Dendritic cell treated with granulocyte-macrophage colony-stimulating factor and Interleukin-4, amounts not matched to agents 40 ng/mL and 50 ng/mL, for 4 days (primary cell): Measurements from ENCODE around the gene SLC25A39.

Experiments
- H3K27ac Mint-ChIP-seq: one replicate; pipeline ENCODE4 v1.8.0; 2022; ENCODE audit warnings: mild to moderate bottlenecking, mixed read lengths
- H3K27me3 Mint-ChIP-seq: one replicate; pipeline ENCODE4 v1.8.0; 2022; ENCODE audit warnings: mild to moderate bottlenecking, mixed read lengths
- H3K36me3 Mint-ChIP-seq: one replicate; pipeline ENCODE4 v1.8.0; 2022; ENCODE audit warnings: low read depth, mixed read lengths
- H3K4me1 Mint-ChIP-seq: one replicate; pipeline ENCODE4 v1.8.0; 2022; ENCODE audit warnings: low read depth, mixed read lengths
- H3K4me3 Mint-ChIP-seq: one replicate; pipeline ENCODE4 v1.8.0; 2022; ENCODE audit warnings: mild to moderate bottlenecking, moderate library complexity, mixed read lengths
- H3K9me3 Mint-ChIP-seq: one replicate; pipeline ENCODE4 v1.8.0; 2022; ENCODE audit warnings: mixed read lengths
- intact Hi-C: fragments of 100-400 bp; cut with micrococcal nuclease; formaldehyde crosslinking; loops from one replicate; pipeline ENCODE4 v1.15.0; 2022

The SLC25A39 gene

GRCh38 chr17:44318077-44318892 lies 6.3 kb downstream of the SLC25A39 start:
- intact Hi-C loops: no loop called here
- peaks cover 11% of the 10 kb centered on the region for H3K4me1 Mint-ChIP-seq
- H3K27ac Mint-ChIP-seq: no peak overlapping the region
- H3K4me3 Mint-ChIP-seq: no peak overlapping the region
- no peaks in the 10 kb centered on the region for H3K9me3 Mint-ChIP-seq
- H3K36me3 Mint-ChIP-seq: peaks cover 43% of the 10 kb centered on the region
- peaks cover 57% of the 10 kb centered on the region for H3K27me3 Mint-ChIP-seq

GRCh38 chr17:44317545-44317944 lies 7.1 kb downstream of the SLC25A39 start:
- Mint-ChIP-seq H3K4me3 (no peak overlapping the region), H3K27me3 (peaks cover 64% of the 10 kb centered on the region), H3K36me3 (peaks cover 37% of the 10 kb centered on the region), H3K27ac (no peak overlapping the region), H3K4me1 (peaks cover 11% of the 10 kb centered on the region), H3K9me3 (no peaks in the 10 kb centered on the region)
- intact Hi-C loops: no loop called here

- H3K27me3 Mint-ChIP-seq: peaks cover 73% of the 10 kb centered on the region
- H3K27ac Mint-ChIP-seq: no peak overlapping the region
- peak overlapping the region; percentile 21 for H3K4me3 Mint-ChIP-seq
- intact Hi-C loops: no loop called here
- H3K9me3 Mint-ChIP-seq: no peaks in the 10 kb centered on the region
- peaks cover 11% of the 10 kb centered on the region for H3K4me1 Mint-ChIP-seq
- H3K36me3 Mint-ChIP-seq: peaks cover 22% of the 10 kb centered on the region
Observed at GRCh38 chr17:44315760-44316731, 8.6 kb downstream of the SLC25A39 start.

- Mint-ChIP-seq H3K27me3 (peaks cover 81% of the 10 kb centered on the region), H3K27ac (no peak overlapping the region)
Observed at GRCh38 chr17:44314869-44315661, 9.6 kb downstream of the SLC25A39 start.

GRCh38 chr17:44314524-44314868 lies 10.1 kb downstream of the SLC25A39 start:
- Mint-ChIP-seq H3K27me3 (peaks cover 87% of the 10 kb centered on the region), H3K9me3 (no peaks in the 10 kb centered on the region), H3K36me3 (peaks cover 6% of the 10 kb centered on the region), H3K27ac (no peak overlapping the region), H3K4me1 (peaks cover 17% of the 10 kb centered on the region), H3K4me3 (no peak overlapping the region)
- intact Hi-C loops: no loop called here

More at GRCh38 chr17:44314869-44315661, 9.6 kb downstream of the SLC25A39 start:
- Mint-ChIP-seq H3K4me3 (peak overlapping the region; percentile 18), H3K4me1 (peaks cover 11% of the 10 kb centered on the region), H3K36me3 (peaks cover 12% of the 10 kb centered on the region), H3K9me3 (no peaks in the 10 kb centered on the region)
- intact Hi-C loops: no loop called here

- Mint-ChIP-seq H3K27me3 (peaks cover 89% of the 10 kb centered on the region), H3K9me3 (no peaks in the 10 kb centered on the region), H3K36me3 (peaks cover 2% of the 10 kb centered on the region), H3K27ac (no peak overlapping the region), H3K4me3 (no peak overlapping the region), H3K4me1 (peaks cover 21% of the 10 kb centered on the region)
- intact Hi-C loops: no loop called here
Observed at GRCh38 chr17:44314031-44314430, 10.6 kb downstream of the SLC25A39 start.

GRCh38 chr17:44312396-44313104 lies 12.1 kb downstream of the SLC25A39 start:
- intact Hi-C loops: no loop called here
- H3K9me3 Mint-ChIP-seq: no peaks in the 10 kb centered on the region
- no peak overlapping the region for H3K27ac Mint-ChIP-seq
- H3K27me3 Mint-ChIP-seq: peaks cover 86% of the 10 kb centered on the region
- peaks cover 31% of the 10 kb centered on the region for H3K4me1 Mint-ChIP-seq
- no peaks in the 10 kb centered on the region for H3K36me3 Mint-ChIP-seq
- no peak overlapping the region for H3K4me3 Mint-ChIP-seq

GRCh38 chr17:44311562-44312181 lies 13.0 kb downstream of the SLC25A39 start:
- intact Hi-C loops: no loop called here
- Mint-ChIP-seq H3K27ac (no peak overlapping the region), H3K9me3 (no peaks in the 10 kb centered on the region), H3K36me3 (no peaks in the 10 kb centered on the region), H3K27me3 (peaks cover 86% of the 10 kb centered on the region), H3K4me1 (peaks cover 31% of the 10 kb centered on the region), H3K4me3 (no peak overlapping the region)

GRCh38 chr17:44310609-44311376 lies 13.8 kb downstream of the SLC25A39 start:
- Mint-ChIP-seq H3K27me3 (peaks cover 86% of the 10 kb centered on the region), H3K9me3 (no peaks in the 10 kb centered on the region), H3K36me3 (no peaks in the 10 kb centered on the region), H3K27ac (no peak overlapping the region), H3K4me3 (no peak overlapping the region), H3K4me1 (peaks cover 24% of the 10 kb centered on the region)
- intact Hi-C loops: no loop called here

- H3K27ac Mint-ChIP-seq: no peak overlapping the region
- H3K4me3 Mint-ChIP-seq: no peak overlapping the region
- no peaks in the 10 kb centered on the region for H3K36me3 Mint-ChIP-seq
Observed at GRCh38 chr17:44310188-44310587, 14.4 kb downstream of the SLC25A39 start.

GRCh38 chr17:44309472-44309871 lies 15.2 kb downstream of the SLC25A39 start:
- peaks cover 20% of the 10 kb centered on the region for H3K4me1 Mint-ChIP-seq
- no peak overlapping the region for H3K27ac Mint-ChIP-seq
- intact Hi-C loops: no loop called here
- H3K9me3 Mint-ChIP-seq: no peaks in the 10 kb centered on the region
- no peaks in the 10 kb centered on the region for H3K36me3 Mint-ChIP-seq
- H3K27me3 Mint-ChIP-seq: peaks cover 84% of the 10 kb centered on the region
- H3K4me3 Mint-ChIP-seq: no peak overlapping the region

More at GRCh38 chr17:44310188-44310587, 14.4 kb downstream of the SLC25A39 start:
- Mint-ChIP-seq H3K9me3 (no peaks in the 10 kb centered on the region), H3K4me1 (peaks cover 20% of the 10 kb centered on the region), H3K27me3 (peaks cover 86% of the 10 kb centered on the region)
- intact Hi-C loops: no loop called here

- H3K27ac Mint-ChIP-seq: no peak overlapping the region
- H3K36me3 Mint-ChIP-seq: no peaks in the 10 kb centered on the region
- H3K9me3 Mint-ChIP-seq: no peaks in the 10 kb centered on the region
- intact Hi-C loops: no loop called here
- peaks cover 82% of the 10 kb centered on the region for H3K27me3 Mint-ChIP-seq
- peaks cover 20% of the 10 kb centered on the region for H3K4me1 Mint-ChIP-seq
- peak overlapping the region; percentile 44 for H3K4me3 Mint-ChIP-seq
Observed at GRCh38 chr17:44308865-44309264, 15.8 kb downstream of the SLC25A39 start.
